Forelimb muscle (tissue), 1 donor: ENCODE results near the gene ZIC5. TPM values are rescaled to one million over a fixed set of nuclear protein-coding genes. Genes with fewer than 3 reads are reported as not detected.

Experiments used
- DNase-seq: peaks from one replicate; pipeline ENCODE4 v3.0.0-alpha.2; 2013; ENCODE audit warnings: low read depth
- polyA plus RNA-seq: library from polyadenylated mRNA; unstranded; fragments of 120-200 nt; gene quantifications from one replicate; pipeline ENCODE4 v1.2.1, GENCODE V29; 2013; ENCODE audit not compliant: insufficient read length

Gene ZIC5
- polyA plus RNA-seq = not detected

DNA sequence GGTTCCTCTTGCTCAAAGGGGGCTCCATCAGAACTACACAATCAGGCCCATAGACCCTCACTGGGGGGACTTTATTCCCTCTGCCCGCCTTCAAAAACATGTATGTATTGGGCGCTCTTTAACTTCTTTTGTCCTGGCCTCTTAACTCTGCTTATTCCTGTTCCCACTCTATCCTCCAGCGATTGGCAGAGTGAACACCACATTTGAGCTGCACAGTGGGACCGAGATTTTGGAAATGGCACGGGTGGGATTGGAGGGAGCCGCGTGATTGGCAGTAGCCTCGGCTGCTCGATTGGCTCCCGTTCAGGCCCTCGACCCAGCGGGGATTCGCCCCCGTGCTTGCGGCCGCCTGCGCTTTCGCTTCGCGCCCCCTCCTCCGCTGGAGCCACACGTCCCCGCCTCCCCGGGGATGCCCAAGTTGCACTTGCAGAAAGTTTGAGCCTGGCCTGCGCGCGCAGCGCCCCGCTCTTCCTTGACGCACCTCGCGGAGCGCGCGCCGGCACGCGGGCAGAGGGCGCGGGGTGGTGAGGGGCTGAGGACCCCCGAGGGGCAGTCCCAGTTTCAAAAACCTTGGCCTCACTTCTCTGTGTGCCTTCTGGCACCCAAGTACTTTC is at the start of gene ZIC5:
Gene ZIC5 (minus strand): TSS at position 192 of the 614 bp plus-strand sequence. CDS start 164 bp downstream, at position 28.
- no peak for DNase-seq

DNA sequence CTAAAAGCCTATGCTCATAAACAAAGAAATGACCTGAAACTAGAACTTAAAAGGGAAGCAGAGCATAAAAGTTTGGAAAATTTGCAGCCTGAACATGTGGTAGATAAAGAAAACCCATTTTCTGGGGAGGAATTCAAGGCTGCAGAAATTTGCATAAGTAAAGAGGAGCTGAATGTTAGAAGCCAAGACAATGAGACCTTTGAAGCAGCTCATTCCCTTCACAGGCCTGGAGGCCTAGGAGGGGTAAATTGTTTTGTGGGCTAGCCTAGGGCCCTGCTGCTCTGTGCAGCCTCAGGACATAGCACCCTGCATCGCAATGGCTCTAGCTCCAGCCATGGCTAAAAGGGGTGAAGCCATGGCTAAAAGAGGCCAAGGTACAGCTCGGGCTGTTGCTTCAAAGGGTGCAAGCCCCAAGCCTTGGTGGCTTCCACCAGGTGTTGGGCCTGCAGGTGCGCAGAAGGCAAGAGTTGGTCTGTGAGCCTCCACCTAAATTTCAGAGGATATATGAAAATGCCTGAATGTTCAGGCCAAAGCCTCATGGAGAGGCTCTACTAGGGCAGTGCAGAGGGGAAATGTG is 48.3 kb upstream of the ZIC5 start:
- no peak for DNase-seq

DNA sequence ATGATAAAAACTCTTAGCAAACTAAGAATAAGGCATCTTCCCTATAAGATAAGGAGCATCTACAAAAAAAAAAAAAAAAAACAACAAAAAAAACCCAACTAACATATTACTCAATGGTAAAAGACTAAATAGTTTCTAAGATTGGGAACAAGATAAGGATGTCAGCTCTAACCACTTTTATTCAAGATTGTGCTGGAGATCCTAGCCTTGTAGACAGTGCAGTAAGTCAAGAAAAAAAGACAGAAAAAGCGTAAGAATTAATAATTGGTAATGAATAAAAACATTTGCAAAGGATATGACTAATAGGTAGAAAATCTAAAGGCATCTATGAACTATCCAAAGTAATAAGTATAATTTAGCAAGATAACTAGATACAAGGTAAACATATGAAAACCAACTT is 43.1 kb upstream of the ZIC5 start:
- DNase-seq = no peak

DNA sequence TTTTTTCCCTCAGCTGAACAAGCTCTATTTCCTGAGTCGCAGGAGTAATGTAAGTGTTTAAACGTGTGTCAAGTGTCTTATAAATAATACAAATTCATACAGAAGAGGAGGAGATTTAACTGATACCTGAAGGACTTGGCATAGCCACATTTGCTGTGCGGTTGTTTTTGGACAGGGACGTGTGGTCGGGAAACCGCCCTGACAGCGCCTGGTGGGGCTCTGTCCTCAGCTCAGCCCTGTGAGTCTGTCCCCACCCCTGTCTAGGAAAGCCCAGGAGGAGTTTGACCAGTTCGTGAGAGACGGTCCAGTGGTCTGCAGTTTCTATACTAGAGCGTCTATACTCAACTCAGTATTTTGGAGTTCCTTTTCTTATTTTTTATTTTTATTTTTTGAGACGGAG is 26.7 kb upstream of the ZIC5 start:
- no peak for DNase-seq

GRCh38 chr13:99997702-99998214 is 26.2 kb upstream of the ZIC5 start:
- no peak for DNase-seq

DNA sequence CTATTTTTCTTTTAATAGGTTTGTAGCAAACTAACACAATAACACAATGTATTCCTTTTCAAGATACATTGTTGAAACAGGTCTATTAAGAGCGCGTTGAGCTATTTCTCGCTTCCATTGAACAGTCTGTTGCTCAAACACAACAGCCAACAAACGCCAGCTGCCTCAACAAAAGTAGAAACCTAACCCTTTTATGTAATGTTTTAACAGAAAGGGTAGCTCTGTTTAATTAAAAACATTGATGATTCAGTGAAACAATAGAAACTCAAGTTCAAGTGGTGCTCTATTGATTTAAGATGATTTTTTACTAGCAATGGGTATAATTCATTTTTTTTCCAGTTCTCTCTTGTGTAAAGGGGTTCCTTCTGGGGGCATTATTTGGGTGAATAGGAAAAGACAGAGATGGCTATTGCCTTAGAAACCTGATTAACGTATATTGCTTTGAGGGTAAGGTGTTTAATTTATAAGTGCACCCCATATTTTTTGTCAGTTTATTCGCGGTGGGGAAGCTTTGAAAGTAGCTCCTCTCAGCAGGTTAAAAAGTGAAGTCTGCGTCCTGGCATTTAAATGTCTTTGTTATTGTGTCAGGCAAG is 24.9 kb upstream of the ZIC5 start:
- DNase-seq = no peak

- no peak for DNase-seq
Measured at GRCh38 chr13:99995589-99996380, 24.2 kb upstream of the ZIC5 start.

- no peak for DNase-seq
Measured at GRCh38 chr13:99995104-99995588, 23.6 kb upstream of the ZIC5 start.

- no peak for DNase-seq
Measured at GRCh38 chr13:99994638-99995020, 23.1 kb upstream of the ZIC5 start.

DNA sequence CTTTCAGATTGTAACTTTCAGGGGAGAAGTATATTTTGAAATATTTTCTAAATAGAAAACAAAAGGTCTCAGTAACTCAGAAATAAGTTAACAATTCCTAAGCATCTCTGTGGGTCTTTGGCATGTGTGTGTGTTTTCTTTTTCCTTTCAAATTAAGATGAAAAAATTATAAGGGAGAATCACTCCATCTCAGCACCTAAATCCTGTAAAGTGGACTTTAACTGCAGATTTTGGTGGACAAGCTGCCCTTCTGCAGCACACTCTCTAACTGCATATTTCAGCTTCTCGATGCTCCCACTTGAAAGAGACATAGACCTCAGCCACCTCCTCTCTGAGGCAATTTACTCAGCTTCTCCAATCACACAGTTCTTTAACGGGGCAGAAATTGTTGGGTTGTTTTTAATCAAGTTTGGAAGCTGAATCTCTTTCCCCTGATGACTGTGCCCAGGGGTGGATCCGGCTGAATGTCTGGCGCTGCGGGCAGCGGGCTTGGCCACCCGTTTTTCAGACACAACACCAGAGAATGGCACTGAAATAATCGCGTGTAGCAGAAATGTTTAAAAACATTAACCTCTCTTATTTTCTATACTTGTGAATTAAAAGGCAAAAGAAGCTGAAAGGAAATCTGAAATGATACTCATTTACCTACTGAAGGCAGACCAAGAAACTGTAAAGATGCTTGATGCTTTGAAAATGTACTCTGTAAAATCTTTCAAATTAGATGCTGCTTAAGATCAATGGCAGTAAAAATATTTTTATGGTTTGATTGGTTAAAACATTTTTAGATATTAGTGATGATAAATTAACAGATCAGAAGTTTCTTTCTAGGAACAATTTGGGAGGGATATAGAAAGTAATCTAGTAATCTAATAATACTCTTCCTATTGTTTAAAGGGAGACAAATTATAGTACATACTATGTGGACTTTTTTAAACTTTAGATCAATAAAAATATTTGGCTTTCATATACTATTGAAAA is 22.4 kb upstream of the ZIC5 start:
- no peak for DNase-seq

DNA sequence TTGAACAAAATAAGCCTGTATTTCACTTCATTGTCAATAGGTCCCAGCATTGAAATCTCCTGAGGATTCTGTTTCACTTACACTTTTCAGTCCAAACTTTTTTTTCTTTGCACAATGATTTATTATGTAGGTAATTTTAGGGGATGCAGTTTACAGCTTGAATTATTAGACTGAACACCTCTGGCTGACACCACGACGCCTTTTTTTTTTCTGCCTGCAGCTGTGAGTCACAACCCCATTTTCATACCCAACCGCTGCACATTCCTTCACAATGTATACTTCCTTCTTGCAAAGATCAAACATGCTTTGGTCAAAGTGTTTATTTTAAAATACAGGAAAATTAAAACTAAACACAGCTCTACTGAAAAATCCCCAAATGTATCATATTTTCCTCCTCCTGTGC is 21.4 kb upstream of the ZIC5 start:
- DNase-seq = no peak

GRCh38 chr13:99991828-99992775 is 20.5 kb upstream of the ZIC5 start:
- DNase-seq = no peak

DNA sequence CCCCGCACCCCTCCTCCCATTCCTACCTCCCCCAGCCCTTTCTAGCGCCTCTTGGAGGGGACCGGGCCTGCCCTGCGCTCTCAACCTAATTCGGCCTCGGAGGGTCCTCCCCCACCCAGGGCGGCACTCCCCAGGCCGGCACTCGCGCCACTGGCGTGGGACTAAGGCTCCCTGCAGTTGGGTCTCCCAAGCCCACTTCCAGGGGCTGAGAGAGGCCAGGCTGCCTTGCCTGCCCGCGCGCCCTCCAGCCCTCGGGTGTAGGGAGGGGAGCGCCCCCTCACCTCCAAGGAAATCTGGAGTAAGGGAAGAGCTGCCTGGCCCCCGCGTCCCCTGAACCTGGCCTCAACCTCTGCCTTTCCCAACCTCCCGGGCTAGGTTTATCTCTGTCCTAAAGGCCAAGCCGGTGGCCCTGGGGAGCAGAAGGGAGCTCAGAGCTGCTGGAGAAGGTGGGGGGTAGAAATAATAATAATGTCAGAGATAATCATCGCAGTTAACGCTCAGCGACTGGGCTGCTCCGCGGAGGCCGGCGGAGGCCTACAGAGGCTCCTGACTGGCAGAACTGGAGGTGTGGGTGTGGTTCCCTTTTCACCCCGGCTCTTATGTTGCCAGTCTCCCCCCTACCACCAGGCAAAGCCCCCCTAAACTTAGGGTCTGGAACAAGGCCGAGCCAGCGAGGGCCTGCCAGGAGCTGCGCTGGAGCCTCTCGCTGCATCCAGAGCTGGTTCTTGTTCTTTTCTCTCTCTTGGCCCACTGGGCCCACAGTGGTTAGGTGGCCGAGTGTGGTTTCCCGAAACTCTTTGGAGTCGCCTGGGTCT is 19.7 kb upstream of the ZIC5 start:
- no peak for DNase-seq

- DNase-seq = no peak
Measured at GRCh38 chr13:99990126-99990977, 18.8 kb upstream of the ZIC5 start.

GRCh38 chr13:99989276-99990125 is 17.9 kb upstream of the ZIC5 start:
- DNase-seq = no peak

DNA sequence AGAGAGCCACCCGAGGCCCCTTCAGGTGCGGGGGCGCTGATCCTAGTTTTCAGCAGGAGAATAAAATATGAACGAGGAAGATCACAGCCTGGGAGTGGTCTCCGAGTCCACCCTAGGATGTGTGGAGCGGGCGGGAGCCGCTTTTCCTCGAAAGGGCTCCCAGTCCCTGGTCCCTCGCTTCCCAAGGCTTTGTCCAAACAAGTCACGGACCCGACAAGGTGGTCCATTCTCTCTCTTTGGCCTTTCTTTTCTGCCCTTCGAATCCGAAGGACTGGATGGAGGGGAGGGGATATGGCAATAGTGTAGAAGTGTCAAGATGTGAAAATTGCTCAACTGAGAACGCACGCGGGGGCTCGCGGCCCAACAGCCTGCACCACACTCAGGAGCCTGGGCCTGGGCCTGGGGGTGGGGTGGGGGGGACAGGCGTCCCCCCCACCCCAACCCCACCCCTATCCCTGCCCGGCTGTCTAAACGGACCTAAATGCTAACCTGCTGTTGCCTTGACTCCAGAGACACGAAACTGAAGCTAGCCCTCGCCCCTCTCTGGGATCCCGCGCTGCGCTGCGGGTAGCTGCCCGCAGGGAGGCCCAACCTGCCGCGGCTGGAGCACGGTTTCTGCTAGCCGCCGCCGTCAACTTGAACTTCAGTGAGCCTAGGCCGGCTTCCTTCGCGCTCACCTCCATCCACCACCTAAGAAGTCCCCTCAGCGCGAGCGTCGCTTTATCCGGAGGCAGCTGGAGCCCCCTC is 17.1 kb upstream of the ZIC5 start:
- no peak for DNase-seq
